SKM-1 treated with dmso at 0.1 percent for 144 hours (cell line): ENCODE measurements around the gene HSF2BP.
A peak's percentile ranks its signal among the peaks of the same experiment; 100 is the strongest.
"Not testable (repeated sequence)": the region's sequence is repeated elsewhere in the genome, so short reads cannot be mapped to it uniquely, and the experiment has no call there.

Experiments
- DNase-seq: peaks from one replicate; lab custom pipeline; 2025; ENCODE audit not compliant: unreplicated experiment; lab: John Stamatoyannopoulos, UW

HSF2BP gene

GRCh38 chr21:43659136-43660000, at the start of gene HSF2BP, which contains the start of gene RRP1B:
Gene HSF2BP, minus strand, starts transcription at chr21:43659488. Its CDS starts 1,392 bp downstream, at chr21:43658096.
Gene RRP1B, plus strand, starts transcription at chr21:43659560. Its CDS starts 105 bp downstream, at chr21:43659665.
- DNase-seq = peak; percentile 81

- DNase-seq = no peak
These were observed 49.6 kb upstream of the HSF2BP start for GRCh38 chr21:43708745-43709381.

DNA sequence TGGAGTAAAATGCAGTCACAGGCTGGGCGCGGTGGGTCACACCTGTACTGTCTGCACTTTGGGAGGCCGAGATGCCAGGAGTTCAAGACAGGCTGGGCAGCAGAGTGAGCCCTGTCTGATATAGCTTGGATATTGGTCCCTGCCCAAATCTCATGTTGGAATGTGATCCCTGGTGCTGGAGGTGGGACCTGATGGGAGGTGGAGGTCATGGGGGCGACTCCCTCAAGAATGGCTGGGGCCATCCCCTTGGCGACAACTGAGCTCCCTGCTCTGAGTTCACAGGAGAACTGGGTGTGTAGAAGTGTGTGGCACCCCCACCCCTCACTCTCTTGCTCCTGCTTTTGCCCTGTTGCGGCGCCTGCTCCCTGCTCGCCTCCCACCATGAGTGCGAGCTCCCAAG, 48.2 kb upstream of the HSF2BP start:
- no peak for DNase-seq

- DNase-seq = no peak
These were observed 44.0 kb upstream of the HSF2BP start for GRCh38 chr21:43703035-43703880.

DNA sequence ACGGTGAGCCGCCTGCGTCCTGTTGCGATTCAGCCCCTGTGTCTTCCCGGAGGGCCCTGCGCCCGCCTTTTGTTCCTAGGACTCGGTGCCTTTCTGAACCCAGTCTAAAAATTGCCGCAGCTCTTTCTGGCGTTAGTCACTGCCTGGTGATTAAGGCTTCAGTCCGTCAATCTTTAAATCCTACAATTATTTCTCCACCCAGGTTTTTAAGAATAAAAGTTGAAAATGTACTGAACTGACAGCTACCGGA, 43.4 kb upstream of the HSF2BP start:
- DNase-seq = no peak

- no peak for DNase-seq
These were observed 42.9 kb upstream of the HSF2BP start for GRCh38 chr21:43701936-43702784.

GRCh38 chr21:43699933-43700599, 40.8 kb upstream of the HSF2BP start:
- DNase-seq = no peak

DNA sequence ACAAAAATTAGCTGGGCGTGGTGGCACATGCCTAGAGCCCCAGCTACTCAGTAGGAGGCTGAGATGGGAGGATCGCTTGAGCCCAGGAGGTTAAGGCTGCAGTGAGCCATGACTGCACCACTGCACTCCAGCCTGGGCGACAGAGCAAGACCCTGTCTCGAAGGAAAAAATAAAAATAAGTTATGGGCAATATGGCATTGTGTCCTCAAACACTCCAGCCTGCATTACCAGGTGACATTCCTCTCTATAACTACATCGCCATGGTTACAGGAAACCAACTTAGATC, 40.1 kb upstream of the HSF2BP start:
- not testable (repeated sequence) for DNase-seq

DNA sequence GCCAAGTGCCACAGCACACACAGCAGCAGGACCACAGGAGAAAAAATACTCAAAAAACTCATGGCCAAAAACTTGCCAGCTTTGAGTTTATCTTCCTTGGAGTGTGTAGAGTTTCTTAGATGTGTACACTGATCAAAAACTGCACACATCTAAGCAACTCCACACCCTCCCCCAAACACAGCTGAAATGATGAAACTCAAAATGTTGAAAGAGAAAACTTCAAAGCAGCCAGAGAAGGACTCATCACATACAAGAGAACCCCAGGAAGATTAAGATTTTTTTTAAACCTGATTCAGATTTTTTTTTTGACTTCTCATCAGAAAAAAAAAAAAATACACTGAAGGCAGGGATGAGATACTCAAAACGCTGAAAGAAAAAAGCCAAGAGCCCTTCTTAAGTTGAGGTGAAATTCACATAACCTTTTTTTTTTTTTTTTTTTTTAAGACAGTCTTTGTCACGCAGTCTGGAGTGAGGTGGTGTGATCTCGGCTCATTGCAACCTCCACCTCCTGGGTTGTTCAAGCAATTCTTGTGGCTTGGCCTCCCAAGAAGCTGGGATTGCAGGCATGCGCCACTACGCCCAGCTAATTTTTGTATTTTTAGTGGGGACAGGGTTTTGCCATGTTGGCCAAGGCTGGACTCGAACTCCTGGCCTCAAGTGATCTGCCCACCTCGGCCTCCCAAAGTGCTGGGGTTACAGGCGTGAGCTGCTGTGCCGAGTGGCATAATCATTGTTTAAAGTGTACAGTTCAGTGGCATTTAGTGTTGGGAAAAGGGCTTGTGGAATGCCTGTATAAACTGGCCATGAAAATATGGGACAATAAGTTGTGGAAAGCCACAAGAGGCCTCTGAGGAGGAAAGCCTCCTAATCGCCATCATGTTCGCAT, 38.7 kb upstream of the HSF2BP start:
- DNase-seq = no peak

DNA sequence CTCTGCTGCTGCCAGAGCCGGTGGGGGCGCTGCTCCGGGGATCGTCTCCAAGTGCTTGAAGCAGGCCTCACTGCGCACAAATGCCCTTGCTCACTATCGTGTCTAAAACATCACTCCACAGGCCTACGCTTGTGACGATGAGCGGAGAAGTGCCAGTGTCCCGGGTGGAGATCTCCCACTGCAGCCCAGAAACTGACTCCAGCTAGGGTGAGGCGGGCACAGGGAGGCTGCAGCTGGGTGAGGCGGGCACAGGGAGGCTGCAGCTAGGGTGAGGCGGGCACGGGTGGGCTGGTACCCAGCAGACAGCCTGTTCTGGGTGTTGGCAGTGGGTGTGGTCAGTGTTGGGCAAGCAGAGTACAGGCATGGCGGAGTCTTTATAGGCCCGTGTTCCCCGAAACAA, 36.9 kb upstream of the HSF2BP start:
- no peak for DNase-seq

- no peak for DNase-seq
These were observed 35.3 kb upstream of the HSF2BP start for GRCh38 chr21:43694437-43695079.

- no peak for DNase-seq
These were observed 34.7 kb upstream of the HSF2BP start for GRCh38 chr21:43693981-43694380.

DNA sequence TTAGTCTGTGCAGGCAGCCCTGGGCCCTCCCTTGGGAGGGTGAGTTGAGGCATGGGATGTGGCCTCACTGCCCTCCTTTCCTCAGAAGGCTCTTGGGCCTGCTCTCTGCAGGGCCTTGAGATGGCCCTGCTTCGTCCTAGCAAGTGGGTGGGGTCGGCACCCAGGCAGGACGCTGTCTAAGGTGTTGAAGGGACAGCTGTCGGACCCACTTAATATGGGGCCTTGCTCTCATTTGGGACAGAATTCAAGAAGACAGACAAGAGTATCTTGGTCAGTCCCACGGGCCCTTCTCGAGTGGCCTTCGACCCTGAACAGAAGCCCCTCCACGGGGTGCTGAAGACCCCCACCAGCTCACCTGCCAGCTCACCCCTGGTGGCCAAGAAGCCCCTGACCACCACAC, 33.7 kb upstream of the HSF2BP start:
- no peak for DNase-seq

DNA sequence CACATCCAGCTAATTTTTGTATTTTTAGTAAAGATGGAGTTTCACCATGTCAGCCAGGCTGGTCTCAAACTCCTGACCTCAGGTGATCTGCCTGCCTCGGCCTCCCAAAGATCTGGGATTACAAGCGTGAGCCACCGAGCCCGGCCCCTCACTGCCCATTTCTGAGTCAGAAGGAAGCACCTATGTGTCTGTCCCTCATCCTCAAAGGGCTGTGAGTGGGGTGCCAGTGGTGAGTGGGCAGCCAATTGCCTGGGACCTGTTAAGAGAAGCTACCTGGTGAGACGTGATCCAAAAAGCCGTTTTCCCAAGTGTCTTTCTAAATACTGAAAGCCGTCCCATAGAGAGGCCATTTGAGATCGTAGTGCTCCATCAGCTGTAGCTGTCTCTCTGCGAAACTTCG, 32.5 kb upstream of the HSF2BP start:
- no peak for DNase-seq

DNA sequence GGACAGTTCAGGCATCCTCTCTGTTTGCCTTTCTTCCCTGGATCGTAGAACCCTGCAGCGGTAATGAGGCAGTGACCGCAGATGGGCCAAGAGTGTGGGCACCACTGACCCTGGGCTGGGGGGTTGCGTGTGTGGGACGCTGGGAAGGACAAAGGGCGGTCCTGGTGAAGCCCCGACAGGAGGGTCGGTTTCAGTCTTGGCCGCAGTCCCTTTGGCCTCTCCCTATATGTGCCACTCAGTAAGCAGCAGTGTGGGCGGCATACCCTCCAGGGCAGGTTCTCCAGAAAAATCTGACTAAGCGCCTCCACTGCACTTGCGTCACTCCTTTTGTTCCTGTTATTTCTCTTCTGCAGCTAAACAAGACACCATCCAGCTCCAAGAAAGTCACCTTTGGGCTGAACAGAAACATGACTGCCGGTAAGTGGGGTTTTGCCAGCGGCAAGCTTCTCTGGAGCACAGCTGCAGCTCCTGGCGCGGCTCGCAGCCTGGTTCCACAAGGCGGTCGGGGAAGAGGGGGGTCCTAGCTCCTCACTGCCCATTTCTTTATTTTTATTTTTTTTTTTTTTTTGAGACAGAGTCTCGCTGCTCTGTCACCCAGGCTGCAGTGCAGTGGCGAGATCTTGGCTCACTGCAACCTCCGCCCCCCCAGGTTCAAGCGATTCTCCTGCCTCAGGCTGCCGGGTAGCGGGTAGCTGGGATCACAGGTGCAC, 32.0 kb upstream of the HSF2BP start:
- DNase-seq = no peak

GRCh38 chr21:43690346-43690745, 31.1 kb upstream of the HSF2BP start:
- DNase-seq = no peak

GRCh38 chr21:43689556-43690337, 30.5 kb upstream of the HSF2BP start:
- DNase-seq = no peak

DNA sequence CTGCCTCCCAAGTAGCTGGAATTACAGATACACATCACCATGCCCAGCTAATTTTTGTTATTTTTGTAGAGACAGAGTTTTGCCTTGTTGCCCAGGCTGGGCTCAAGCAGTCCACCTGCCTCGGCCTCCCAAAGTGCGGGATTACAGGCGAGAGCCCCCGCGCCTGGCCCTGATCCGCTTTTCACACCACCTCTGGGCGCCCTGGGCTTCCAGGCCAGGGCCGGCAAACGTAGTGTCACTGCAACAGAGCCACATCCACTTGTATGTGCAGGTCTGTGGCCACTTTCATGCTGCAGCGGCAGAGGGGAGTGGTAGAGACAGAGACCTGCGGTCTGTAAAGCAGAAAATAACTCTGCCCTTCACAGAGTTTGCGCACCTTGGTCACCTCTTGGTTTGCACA, 29.6 kb upstream of the HSF2BP start:
- DNase-seq = no peak
